GM12873 (cell line): ENCODE results near the gene ACSL3.

Experiments used
- TF ChIP-seq, protein P1 (sequence below): IDR thresholded peaks from 2 replicates; pipeline ENCODE4 v1.5.1; 2012; ENCODE audit warnings: low read depth, mild to moderate bottlenecking, moderate library complexity, low read length, control low read depth; ENCODE audit not compliant: insufficient read depth; ENCODE audit errors: missing control alignments

Gene ACSL3

GRCh38 chr2:222860740-222861410 is at the start of gene ACSL3:
ACSL3 (plus strand) TSS chr2:222861036; CDS start chr2:222908773, 47,737 bp downstream.
- TF ChIP-seq, protein P1, sequence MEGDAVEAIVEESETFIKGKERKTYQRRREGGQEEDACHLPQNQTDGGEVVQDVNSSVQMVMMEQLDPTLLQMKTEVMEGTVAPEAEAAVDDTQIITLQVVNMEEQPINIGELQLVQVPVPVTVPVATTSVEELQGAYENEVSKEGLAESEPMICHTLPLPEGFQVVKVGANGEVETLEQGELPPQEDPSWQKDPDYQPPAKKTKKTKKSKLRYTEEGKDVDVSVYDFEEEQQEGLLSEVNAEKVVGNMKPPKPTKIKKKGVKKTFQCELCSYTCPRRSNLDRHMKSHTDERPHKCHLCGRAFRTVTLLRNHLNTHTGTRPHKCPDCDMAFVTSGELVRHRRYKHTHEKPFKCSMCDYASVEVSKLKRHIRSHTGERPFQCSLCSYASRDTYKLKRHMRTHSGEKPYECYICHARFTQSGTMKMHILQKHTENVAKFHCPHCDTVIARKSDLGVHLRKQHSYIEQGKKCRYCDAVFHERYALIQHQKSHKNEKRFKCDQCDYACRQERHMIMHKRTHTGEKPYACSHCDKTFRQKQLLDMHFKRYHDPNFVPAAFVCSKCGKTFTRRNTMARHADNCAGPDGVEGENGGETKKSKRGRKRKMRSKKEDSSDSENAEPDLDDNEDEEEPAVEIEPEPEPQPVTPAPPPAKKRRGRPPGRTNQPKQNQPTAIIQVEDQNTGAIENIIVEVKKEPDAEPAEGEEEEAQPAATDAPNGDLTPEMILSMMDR = no peak

GRCh38 chr2:222811828-222812227 is 49.0 kb upstream of the ACSL3 start:
- TF ChIP-seq, protein P1 = no peak

- TF ChIP-seq, protein P1 = no peak
Measured at GRCh38 chr2:222813177-222813843, 47.5 kb upstream of the ACSL3 start.

GRCh38 chr2:222819722-222820333 is 41.0 kb upstream of the ACSL3 start:
- TF ChIP-seq, protein P1 = no peak

DNA sequence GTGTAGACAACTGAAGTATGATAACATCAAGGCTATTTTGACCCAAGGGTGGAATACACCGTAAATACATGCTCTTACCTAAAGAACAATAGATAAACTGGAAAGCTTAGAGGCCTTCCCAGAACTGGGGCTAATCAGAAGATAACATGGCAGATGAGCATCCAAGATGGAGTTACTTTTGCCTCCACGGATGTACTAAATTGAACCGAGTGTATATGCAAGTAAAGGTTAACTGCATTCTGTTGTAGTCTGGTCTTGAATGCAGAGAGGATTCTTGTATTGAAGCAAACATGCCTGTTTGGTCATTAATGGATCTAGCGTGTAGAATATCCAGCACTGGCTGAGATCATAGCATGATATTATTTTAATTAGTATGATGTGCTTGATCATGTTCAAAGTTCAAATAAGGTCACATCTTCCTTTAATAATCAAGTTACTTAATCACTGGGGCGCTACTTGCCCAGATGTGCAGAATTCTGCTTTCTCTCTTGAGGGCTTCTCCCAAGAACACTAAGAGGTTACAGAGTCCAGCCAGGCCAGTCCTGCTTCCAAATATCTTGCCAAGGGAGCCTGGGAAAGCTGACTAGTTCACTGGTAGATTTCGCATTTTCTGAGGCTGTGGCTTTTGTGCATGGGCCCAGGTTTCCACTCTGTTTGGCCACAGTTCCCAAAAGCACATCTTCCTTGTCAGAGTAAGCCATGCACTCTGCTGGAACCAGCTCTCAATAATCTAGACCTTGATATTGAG is 37.5 kb upstream of the ACSL3 start:
- TF ChIP-seq, protein P1 = no peak

DNA sequence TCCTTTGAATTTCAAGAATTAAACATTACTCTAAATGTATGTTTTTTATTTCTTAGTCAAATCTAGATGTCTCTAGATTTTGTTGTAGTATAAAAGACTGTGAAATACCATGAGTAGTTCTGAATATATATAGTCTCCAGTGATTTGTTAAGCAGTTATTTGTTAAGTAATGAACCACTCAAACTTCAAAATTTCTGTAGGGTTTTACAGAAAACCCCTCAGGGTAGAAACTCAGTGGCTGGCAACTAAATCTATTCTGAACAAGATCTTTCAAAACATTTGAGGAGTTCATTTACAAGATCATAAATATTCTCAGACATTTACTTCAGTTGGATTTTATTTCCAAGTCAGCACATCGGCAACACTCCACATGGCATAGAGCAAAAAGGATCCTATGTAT is 35.8 kb upstream of the ACSL3 start:
- TF ChIP-seq, protein P1 = no peak

DNA sequence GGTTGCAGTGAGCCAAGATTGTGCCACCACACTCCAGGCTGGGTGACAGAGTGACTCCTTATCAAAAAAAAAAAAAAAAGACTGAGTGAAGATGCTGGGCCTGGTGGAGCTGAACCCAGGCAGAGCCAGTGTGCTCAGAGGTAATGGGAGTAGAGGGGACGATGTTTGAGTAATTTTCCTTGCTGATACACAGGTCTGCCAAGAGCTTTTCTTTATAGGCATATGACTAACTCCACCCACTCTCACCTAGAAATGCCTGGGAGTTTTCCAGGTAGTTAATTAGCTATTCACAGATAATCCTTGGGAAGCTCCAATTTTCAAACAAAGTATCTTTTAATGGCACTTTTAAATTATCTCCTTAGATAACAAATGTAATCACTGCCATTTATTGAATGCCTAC is 33.4 kb upstream of the ACSL3 start:
- TF ChIP-seq, protein P1 = no peak
